NT2/D1 (cell line): ENCODE results near the gene NDUFAF2.

ENCODE experiments used
- SUZ12 ChIP-seq: IDR thresholded peaks from 2 replicates; pipeline ENCODE4 v1.6.1; 2011; ENCODE audit not compliant: insufficient read length, insufficient read depth; ENCODE audit errors: extremely low read depth
- YY1 ChIP-seq: IDR thresholded peaks from 2 replicates; pipeline ENCODE4 v1.6.1; 2011; ENCODE audit not compliant: insufficient read length, insufficient read depth
- ZNF274 ChIP-seq: IDR thresholded peaks from 2 replicates; pipeline ENCODE4 v1.6.1; 2011; ENCODE audit warnings: mild to moderate bottlenecking, low read depth, low read length

- TF ChIP-seq ZNF274 (no peak), YY1 (no peak), SUZ12 (no peak)
Observed at GRCh38 chr5:61098251-61098995, 153.4 kb downstream of the NDUFAF2 start.
